ENCODE results near the gene B3GNT2. TPM values are rescaled to one million over a fixed set of nuclear protein-coding genes. Genes with fewer than 3 reads are reported as not detected.

B3GNT2 gene
- total RNA-seq, 1 experiment from 2014 or later = 32.2 TPM

DNA sequence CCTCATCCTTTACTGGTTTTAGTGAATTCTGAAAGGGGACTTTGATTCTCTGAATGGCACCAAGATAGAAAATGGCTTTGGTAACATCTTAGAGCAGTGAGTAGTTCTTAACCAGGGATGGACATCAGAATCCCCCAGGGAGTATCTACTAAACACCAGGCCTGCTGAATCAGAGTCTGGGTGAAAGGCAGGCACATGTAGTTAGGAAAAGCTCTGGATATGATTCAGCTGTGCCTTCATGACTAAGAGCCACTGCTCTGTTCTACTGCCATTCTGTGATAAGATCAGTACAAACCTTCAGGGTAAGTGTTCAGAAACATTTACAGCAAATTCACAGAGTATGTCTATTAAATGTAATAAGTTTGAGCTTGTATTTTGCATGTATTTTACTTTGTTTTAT, 46.2 kb upstream of the B3GNT2 start:
- Mint-ChIP-seq H3K27me3 (ENCODE audit: low read depth) (no peaks in the 10 kb centered on the region), H3K4me1 (peaks cover 25% of the 10 kb centered on the region), H3K36me3 (no peaks in the 10 kb centered on the region), H3K9me3 (no peaks in the 10 kb centered on the region; the same call in 1 of the 2 replicates), H3K4me3 (no peak overlapping the region), H3K27ac (no peak overlapping the region)
- ATAC-seq = no peak
- no peak for DNase-seq (ENCODE audit: low spot score)
- TF ChIP-seq ZNF138 (CRISPR knock-in tag; conservative IDR thresholded peaks at IDR 0.05) (no peak), SP1 (CRISPR knock-in tag; conservative IDR thresholded peaks at IDR 0.05) (no peak), CREM (CRISPR knock-in tag; IDR thresholded peaks at IDR 0.05) (no peak), ZNF396 (CRISPR knock-in tag; IDR thresholded peaks at IDR 0.05; ENCODE audit: borderline replicate concordance) (no peak), ETV6 (CRISPR knock-in tag; IDR thresholded peaks at IDR 0.05) (no peak), KAT7 (CRISPR knock-in tag; IDR thresholded peaks at IDR 0.05; ENCODE audit: borderline replicate concordance) (no peak)
- TF ChIP-seq, protein P1, sequence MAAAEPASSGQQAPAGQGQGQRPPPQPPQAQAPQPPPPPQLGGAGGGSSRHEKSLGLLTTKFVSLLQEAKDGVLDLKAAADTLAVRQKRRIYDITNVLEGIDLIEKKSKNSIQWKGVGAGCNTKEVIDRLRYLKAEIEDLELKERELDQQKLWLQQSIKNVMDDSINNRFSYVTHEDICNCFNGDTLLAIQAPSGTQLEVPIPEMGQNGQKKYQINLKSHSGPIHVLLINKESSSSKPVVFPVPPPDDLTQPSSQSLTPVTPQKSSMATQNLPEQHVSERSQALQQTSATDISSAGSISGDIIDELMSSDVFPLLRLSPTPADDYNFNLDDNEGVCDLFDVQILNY (CRISPR knock-in tag; IDR thresholded peaks at IDR 0.05) = no peak
- ChIA-PET CTCF (interaction anchor here (0.5 kb wide), 1 partner anchor 175 kb away, joined by 4 read pairs; no protein-coding TSS in a partner anchor), POLR2A (no interaction called here)

DNA sequence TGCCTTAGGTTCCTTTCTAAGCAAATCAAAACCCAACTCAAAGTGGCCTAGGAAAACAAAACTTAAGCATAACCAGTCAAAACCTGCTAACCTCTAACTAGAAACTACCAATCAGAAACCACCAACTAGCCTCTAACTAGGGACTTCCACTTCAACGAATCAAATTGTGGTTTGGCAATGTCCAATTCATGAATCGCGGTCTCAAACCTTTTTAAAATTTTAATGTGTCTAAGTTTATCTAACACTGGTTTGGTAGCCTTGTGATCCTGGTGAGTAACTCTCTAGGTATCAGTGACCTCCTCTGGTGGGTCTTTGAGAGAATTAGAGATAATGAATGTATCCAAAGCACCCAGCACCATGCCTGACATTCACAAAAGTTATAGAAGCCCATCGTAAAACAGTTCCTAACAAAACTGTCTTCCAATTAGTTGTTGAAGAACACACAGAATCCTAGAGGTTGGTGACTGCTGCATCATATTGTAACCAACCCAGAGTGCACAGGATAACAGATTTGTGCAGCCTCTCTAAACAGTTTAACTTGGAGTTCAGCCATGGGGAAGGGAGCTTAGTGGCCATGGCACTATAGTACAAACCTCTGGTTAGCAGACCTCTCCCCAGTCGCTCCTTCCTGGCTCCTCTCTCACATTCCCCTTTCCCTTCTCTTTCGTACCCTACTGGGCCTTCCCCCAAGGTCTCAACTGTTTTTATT, 45.2 kb upstream of the B3GNT2 start:
- peak; percentile 86 for ATAC-seq
- H3K27ac Mint-ChIP-seq = peak overlapping the region; percentile 88; the same call in 1 of the 2 replicates
- POLR2A ChIA-PET = no interaction called here

DNA sequence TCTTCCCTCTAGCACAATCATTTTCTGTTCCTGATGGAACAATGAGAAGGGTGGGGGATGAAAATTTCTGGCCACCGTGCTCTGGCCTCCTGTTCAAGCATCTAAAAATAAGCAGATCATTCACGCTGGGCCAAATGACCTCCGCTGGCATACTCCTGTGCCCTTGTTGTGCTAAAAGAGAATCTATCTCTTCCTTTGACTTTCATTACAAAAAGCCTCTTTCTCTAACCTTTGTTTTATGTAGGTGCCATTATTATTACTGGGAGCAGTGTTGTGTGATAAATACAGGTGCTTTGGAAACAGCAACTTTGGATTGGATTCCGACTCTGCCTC, 44.6 kb upstream of the B3GNT2 start:
- DNase-seq (ENCODE audit: low spot score) (no peak), ATAC-seq (peak; percentile 48; the same call in 1 of the 2 replicates)
- H3K4me1 Mint-ChIP-seq = peaks cover 18% of the 10 kb centered on the region
- H3K4me3 Mint-ChIP-seq = 0 out of 2 replicates have a peak overlapping the region, but pooled peaks have one; percentile 26
- H3K36me3 Mint-ChIP-seq = peaks cover 8% of the 10 kb centered on the region
- CTCF ChIA-PET = interaction anchor here (1.0 kb wide), 1 partner anchor 12 kb away, joined by 3 read pairs; no protein-coding TSS in a partner anchor
- peaks cover 10% of the 10 kb centered on the region for H3K9me3 Mint-ChIP-seq
- POLR2A ChIA-PET = no interaction called here
- no peaks in the 10 kb centered on the region for H3K27me3 Mint-ChIP-seq (ENCODE audit: low read depth)
- H3K27ac Mint-ChIP-seq = peak overlapping the region; percentile 88; the same call in 1 of the 2 replicates
- TF ChIP-seq ZNF423 (CRISPR knock-in tag; IDR thresholded peaks at IDR 0.05) (no peak), SP1 (CRISPR knock-in tag; conservative IDR thresholded peaks at IDR 0.05) (no peak), ZNF416 (CRISPR knock-in tag; IDR thresholded peaks at IDR 0.05) (no peak), CREB1 (CRISPR knock-in tag; IDR thresholded peaks at IDR 0.05) (no peak), ZNF232 (CRISPR knock-in tag; IDR thresholded peaks at IDR 0.05) (no peak), ZBTB21 (CRISPR knock-in tag; IDR thresholded peaks at IDR 0.05; ENCODE audit: borderline replicate concordance) (no peak), ETV6 (CRISPR knock-in tag; IDR thresholded peaks at IDR 0.05) (no peak), HMGA2 (CRISPR knock-in tag; IDR thresholded peaks at IDR 0.05) (no peak), GTF2I (CRISPR knock-in tag; conservative IDR thresholded peaks at IDR 0.05) (no peak), GRHL2 (CRISPR knock-in tag; IDR thresholded peaks at IDR 0.05; ENCODE audit: insufficient replicate concordance, severe bottlenecking) (no peak)
- TF ChIP-seq, protein P2, sequence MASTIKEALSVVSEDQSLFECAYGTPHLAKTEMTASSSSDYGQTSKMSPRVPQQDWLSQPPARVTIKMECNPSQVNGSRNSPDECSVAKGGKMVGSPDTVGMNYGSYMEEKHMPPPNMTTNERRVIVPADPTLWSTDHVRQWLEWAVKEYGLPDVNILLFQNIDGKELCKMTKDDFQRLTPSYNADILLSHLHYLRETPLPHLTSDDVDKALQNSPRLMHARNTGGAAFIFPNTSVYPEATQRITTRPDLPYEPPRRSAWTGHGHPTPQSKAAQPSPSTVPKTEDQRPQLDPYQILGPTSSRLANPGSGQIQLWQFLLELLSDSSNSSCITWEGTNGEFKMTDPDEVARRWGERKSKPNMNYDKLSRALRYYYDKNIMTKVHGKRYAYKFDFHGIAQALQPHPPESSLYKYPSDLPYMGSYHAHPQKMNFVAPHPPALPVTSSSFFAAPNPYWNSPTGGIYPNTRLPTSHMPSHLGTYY (CRISPR knock-in tag; IDR thresholded peaks at IDR 0.05) = no peak
- TF ChIP-seq, protein P3, sequence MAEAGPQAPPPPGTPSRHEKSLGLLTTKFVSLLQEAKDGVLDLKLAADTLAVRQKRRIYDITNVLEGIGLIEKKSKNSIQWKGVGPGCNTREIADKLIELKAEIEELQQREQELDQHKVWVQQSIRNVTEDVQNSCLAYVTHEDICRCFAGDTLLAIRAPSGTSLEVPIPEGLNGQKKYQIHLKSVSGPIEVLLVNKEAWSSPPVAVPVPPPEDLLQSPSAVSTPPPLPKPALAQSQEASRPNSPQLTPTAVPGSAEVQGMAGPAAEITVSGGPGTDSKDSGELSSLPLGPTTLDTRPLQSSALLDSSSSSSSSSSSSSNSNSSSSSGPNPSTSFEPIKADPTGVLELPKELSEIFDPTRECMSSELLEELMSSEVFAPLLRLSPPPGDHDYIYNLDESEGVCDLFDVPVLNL (CRISPR knock-in tag; IDR thresholded peaks at IDR 0.05; ENCODE audit: borderline replicate concordance, low read depth) = no peak
- TF ChIP-seq, protein P4, sequence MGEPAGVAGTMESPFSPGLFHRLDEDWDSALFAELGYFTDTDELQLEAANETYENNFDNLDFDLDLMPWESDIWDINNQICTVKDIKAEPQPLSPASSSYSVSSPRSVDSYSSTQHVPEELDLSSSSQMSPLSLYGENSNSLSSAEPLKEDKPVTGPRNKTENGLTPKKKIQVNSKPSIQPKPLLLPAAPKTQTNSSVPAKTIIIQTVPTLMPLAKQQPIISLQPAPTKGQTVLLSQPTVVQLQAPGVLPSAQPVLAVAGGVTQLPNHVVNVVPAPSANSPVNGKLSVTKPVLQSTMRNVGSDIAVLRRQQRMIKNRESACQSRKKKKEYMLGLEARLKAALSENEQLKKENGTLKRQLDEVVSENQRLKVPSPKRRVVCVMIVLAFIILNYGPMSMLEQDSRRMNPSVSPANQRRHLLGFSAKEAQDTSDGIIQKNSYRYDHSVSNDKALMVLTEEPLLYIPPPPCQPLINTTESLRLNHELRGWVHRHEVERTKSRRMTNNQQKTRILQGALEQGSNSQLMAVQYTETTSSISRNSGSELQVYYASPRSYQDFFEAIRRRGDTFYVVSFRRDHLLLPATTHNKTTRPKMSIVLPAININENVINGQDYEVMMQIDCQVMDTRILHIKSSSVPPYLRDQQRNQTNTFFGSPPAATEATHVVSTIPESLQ (CRISPR knock-in tag; IDR thresholded peaks at IDR 0.05) = no peak

More for the DNA sequence above, 45.2 kb upstream of the B3GNT2 start:
- CTCF ChIA-PET = interaction anchor here (1.0 kb wide), 1 partner anchor 13 kb away, joined by 3 read pairs; no protein-coding TSS in a partner anchor
- Mint-ChIP-seq H3K4me1 (peaks cover 18% of the 10 kb centered on the region), H3K27me3 (ENCODE audit: low read depth) (no peaks in the 10 kb centered on the region), H3K4me3 (0 out of 2 replicates have a peak overlapping the region, but pooled peaks have one; percentile 26), H3K36me3 (peaks cover 8% of the 10 kb centered on the region), H3K9me3 (peaks cover 10% of the 10 kb centered on the region)
- DNase-seq (ENCODE audit: low spot score) = no peak
- TF ChIP-seq RELA (CRISPR knock-in tag; IDR thresholded peaks at IDR 0.05; ENCODE audit: borderline replicate concordance) (no peak), SOX15 (CRISPR knock-in tag; IDR thresholded peaks at IDR 0.05) (no peak), ZNF396 (CRISPR knock-in tag; IDR thresholded peaks at IDR 0.05; ENCODE audit: borderline replicate concordance) (no peak), GABPB1 (CRISPR knock-in tag; IDR thresholded peaks at IDR 0.05) (no peak), ZNF219 (CRISPR knock-in tag; IDR thresholded peaks at IDR 0.05; ENCODE audit: borderline replicate concordance) (no peak), MXD4 (CRISPR knock-in tag; IDR thresholded peaks at IDR 0.05; ENCODE audit: borderline replicate concordance) (no peak), PRRX2 (CRISPR knock-in tag; IDR thresholded peaks at IDR 0.05) (no peak), RORB (CRISPR knock-in tag; IDR thresholded peaks at IDR 0.05) (no peak)
- TF ChIP-seq, protein P1 (CRISPR knock-in tag; IDR thresholded peaks at IDR 0.05) = no peak
- TF ChIP-seq, protein P4 (CRISPR knock-in tag; IDR thresholded peaks at IDR 0.05) = no peak

Data from WTC11 (cell line).